ENCODE measurements around the gene APCDD1.

Gene APCDD1

GRCh38 chr18:10453261-10453805 lies 1.1 kb upstream of the APCDD1 start:
- no peaks in the 10 kb centered on the region for H3K9me3 ChIP-seq (ENCODE audit: insufficient read depth, low read length)
- peaks cover 5% of the 10 kb centered on the region; the same call in 1 of the 2 replicates for H3K27me3 ChIP-seq (ENCODE audit: low read depth, low read length)
- no peak overlapping the region for H3K4me2 ChIP-seq (ENCODE audit: low read length)
- no peak overlapping the region for H3K9ac ChIP-seq (ENCODE audit: low read length)
- H3K79me2 ChIP-seq (ENCODE audit: low read length): no peaks in the 10 kb centered on the region
- no peaks in the 10 kb centered on the region for H3K36me3 ChIP-seq (replicated peaks; ENCODE audit: low read depth, low read length)
- no peaks in the 10 kb centered on the region for H4K20me1 ChIP-seq (ENCODE audit: insufficient read depth, low read length)
- no peak overlapping the region for H2AFZ ChIP-seq (ENCODE audit: low read depth, low read length)
- H3K4me3 ChIP-seq (ENCODE audit: low read length): no peak overlapping the region
- no peak overlapping the region for H3K27ac ChIP-seq (ENCODE audit: low read length)
- no peak for TF ChIP-seq CTCF (IDR thresholded peaks at IDR 0.05; ENCODE audit: low read depth, low read length)
- no peak for TF ChIP-seq EZH2phosphoT487 (IDR thresholded peaks at IDR 0.05; ENCODE audit: low read depth)
- no peaks in the 10 kb centered on the region for H3K4me1 ChIP-seq (ENCODE audit: low read length)

GRCh38 chr18:10454681-10455557 lies 484 bp downstream of the APCDD1 start:
- H3K79me2 ChIP-seq (ENCODE audit: low read length): no peaks in the 10 kb centered on the region
- TF ChIP-seq EZH2phosphoT487 (IDR thresholded peaks at IDR 0.05; ENCODE audit: low read depth): no peak
- TF ChIP-seq CTCF (IDR thresholded peaks at IDR 0.05; ENCODE audit: low read depth, low read length): no peak
- no peaks in the 10 kb centered on the region for H3K36me3 ChIP-seq (replicated peaks; ENCODE audit: low read depth, low read length)
- H2AFZ ChIP-seq (ENCODE audit: low read depth, low read length): no peak overlapping the region
- no peaks in the 10 kb centered on the region for H3K9me3 ChIP-seq (ENCODE audit: insufficient read depth, low read length)
- H3K4me1 ChIP-seq (ENCODE audit: low read length): no peaks in the 10 kb centered on the region
- H3K27ac ChIP-seq (ENCODE audit: low read length): no peak overlapping the region
- no peaks in the 10 kb centered on the region for H4K20me1 ChIP-seq (ENCODE audit: insufficient read depth, low read length)
- H3K4me2 ChIP-seq (ENCODE audit: low read length): no peak overlapping the region
- H3K27me3 ChIP-seq (ENCODE audit: low read depth, low read length): peaks cover 3% of the 10 kb centered on the region; the same call in 1 of the 2 replicates
- no peak overlapping the region for H3K9ac ChIP-seq (ENCODE audit: low read length)
- no peak overlapping the region for H3K4me3 ChIP-seq (ENCODE audit: low read length)

- Histone ChIP-seq H3K4me1 (ENCODE audit: low read length) (no peaks in the 10 kb centered on the region), H3K9ac (ENCODE audit: low read length) (no peak overlapping the region), H4K20me1 (ENCODE audit: insufficient read depth, low read length) (no peaks in the 10 kb centered on the region), H3K79me2 (ENCODE audit: low read length) (no peaks in the 10 kb centered on the region), H3K4me2 (ENCODE audit: low read length) (no peak overlapping the region), H3K9me3 (ENCODE audit: insufficient read depth, low read length) (no peaks in the 10 kb centered on the region), H2AFZ (ENCODE audit: low read depth, low read length) (no peak overlapping the region), H3K4me3 (ENCODE audit: low read length) (no peak overlapping the region), H3K27me3 (ENCODE audit: low read depth, low read length) (peaks cover 3% of the 10 kb centered on the region; the same call in 1 of the 2 replicates), H3K36me3 (replicated peaks; ENCODE audit: low read depth, low read length) (no peaks in the 10 kb centered on the region), H3K27ac (ENCODE audit: low read length) (no peak overlapping the region)
- TF ChIP-seq CTCF (IDR thresholded peaks at IDR 0.05; ENCODE audit: low read depth, low read length): no peak
- TF ChIP-seq EZH2phosphoT487 (IDR thresholded peaks at IDR 0.05; ENCODE audit: low read depth): no peak
Observed at GRCh38 chr18:10455726-10456453, 1.5 kb downstream of the APCDD1 start.

- TF ChIP-seq EZH2phosphoT487 (IDR thresholded peaks at IDR 0.05; ENCODE audit: low read depth) (no peak), CTCF (IDR thresholded peaks at IDR 0.05; ENCODE audit: low read depth, low read length) (no peak)
- H3K36me3 ChIP-seq (replicated peaks; ENCODE audit: low read depth, low read length): no peaks in the 10 kb centered on the region
- H3K4me3 ChIP-seq (ENCODE audit: low read length): no peak overlapping the region
- H4K20me1 ChIP-seq (ENCODE audit: insufficient read depth, low read length): no peaks in the 10 kb centered on the region
- peaks cover 3% of the 10 kb centered on the region; the same call in 1 of the 2 replicates for H3K27me3 ChIP-seq (ENCODE audit: low read depth, low read length)
- H3K9ac ChIP-seq (ENCODE audit: low read length): no peak overlapping the region
- H2AFZ ChIP-seq (ENCODE audit: low read depth, low read length): no peak overlapping the region
- no peak overlapping the region for H3K4me2 ChIP-seq (ENCODE audit: low read length)
- H3K9me3 ChIP-seq (ENCODE audit: insufficient read depth, low read length): no peaks in the 10 kb centered on the region
- no peaks in the 10 kb centered on the region for H3K4me1 ChIP-seq (ENCODE audit: low read length)
- H3K27ac ChIP-seq (ENCODE audit: low read length): no peak overlapping the region
- no peaks in the 10 kb centered on the region for H3K79me2 ChIP-seq (ENCODE audit: low read length)
Observed at GRCh38 chr18:10456718-10457117, 2.3 kb downstream of the APCDD1 start.
